HPDE6-E6E7 (cell line): ENCODE measurements around the gene FGD3.
A peak's percentile ranks its signal among the peaks of the same experiment; 100 is the strongest.
"Not testable (repeated sequence)": the region's sequence is repeated elsewhere in the genome, so short reads cannot be mapped to it uniquely, and the experiment has no call there.

Experiments
- DNase-seq: peaks from one replicate; pipeline ENCODE4 v3.0.0; 2011; ENCODE audit warnings: missing footprints; ENCODE audit errors: extremely low spot score

The FGD3 gene

GRCh38 chr9:92947268-92948037 is at the start of gene FGD3:
TSS of gene FGD3 (plus strand) at chr9:92947523. CDS start at chr9:92976257, 28,734 bp downstream.
- no peak for DNase-seq

- not testable (repeated sequence) for DNase-seq
These were observed 42.2 kb upstream of the FGD3 start for GRCh38 chr9:92905137-92905536.

- DNase-seq: no peak
These were observed 35.5 kb upstream of the FGD3 start for GRCh38 chr9:92911511-92912475.

- DNase-seq: no peak
These were observed 30.0 kb upstream of the FGD3 start for GRCh38 chr9:92917176-92917800.

GRCh38 chr9:92920437-92920836 is 26.9 kb upstream of the FGD3 start:
- no peak for DNase-seq

- no peak for DNase-seq
These were observed 15.7 kb upstream of the FGD3 start for GRCh38 chr9:92931606-92932005.

GRCh38 chr9:92934321-92934720 is 13.0 kb upstream of the FGD3 start:
- no peak for DNase-seq

- no peak for DNase-seq
These were observed 9.3 kb upstream of the FGD3 start for GRCh38 chr9:92938025-92938424.

GRCh38 chr9:92941861-92942260 is 5.5 kb upstream of the FGD3 start:
- no peak for DNase-seq

- no peak for DNase-seq
These were observed 4.4 kb upstream of the FGD3 start for GRCh38 chr9:92942688-92943616.

GRCh38 chr9:92944921-92945320 is 2.4 kb upstream of the FGD3 start:
- no peak for DNase-seq

- DNase-seq: no peak
These were observed 1.5 kb upstream of the FGD3 start for GRCh38 chr9:92945796-92946195.

GRCh38 chr9:92948038-92948534 is 763 bp downstream of the FGD3 start:
- DNase-seq: no peak

GRCh38 chr9:92948632-92949031 is 1.3 kb downstream of the FGD3 start:
- no peak for DNase-seq

- DNase-seq: no peak
These were observed 2.1 kb downstream of the FGD3 start for GRCh38 chr9:92949266-92949982.

GRCh38 chr9:92950359-92950955 is 3.1 kb downstream of the FGD3 start:
- peak; percentile 68 for DNase-seq

- DNase-seq: no peak
These were observed 5.7 kb downstream of the FGD3 start for GRCh38 chr9:92952906-92953610.

GRCh38 chr9:92954049-92954861 is 6.9 kb downstream of the FGD3 start:
- no peak for DNase-seq
